H1 (cell line): ENCODE results near the gene MB. TPM values are rescaled to one million over a fixed set of nuclear protein-coding genes. Genes with fewer than 3 reads are reported as not detected.

Experiments
- CTCF ChIA-PET: fragments of 300-600 bp; sonication (Branson Sonifier 250); formaldehyde crosslinking; loops from one replicate; lab custom pipeline; 2021; ENCODE audit not compliant: partially characterized antibody; lab: Charles Lee
- POLR2A ChIA-PET: fragments of 300-600 bp; sonication (Branson Sonifier 250); formaldehyde crosslinking; loops from one replicate; lab custom pipeline; 2021; ENCODE audit warnings: inconsistent platforms; ENCODE audit not compliant: partially characterized antibody; lab: Charles Lee
- DNase-seq, 2 experiments: peaks; one replicate each; pipeline versions ENCODE4 v3.0.0 to v3.0.0-alpha.2; 2010 to 2022; ENCODE audit warnings: low spot score in 2 of 2, low read depth in 1 of 2, mixed read lengths in 1 of 2
- FAIRE-seq: peaks from 2 replicates; lab custom pipeline; 2011; peaks lifted over from hg19 to GRCh38; lab: Jason Lieb, UNC
- H2AFZ ChIP-seq: 2 replicates; pipeline ENCODE4 v1.8.1; 2012; ENCODE audit warnings: low read length, inconsistent platforms
- H2AK5ac ChIP-seq: 2 replicates; pipeline ENCODE4 v1.6.1; 2013; ENCODE audit warnings: low read depth, low read length
- H2BK120ac ChIP-seq: replicated peaks from 2 replicates; pipeline ENCODE3; 2013; ENCODE audit warnings: low read depth, low read length, inconsistent platforms
- H2BK12ac ChIP-seq: 2 replicates; pipeline ENCODE4 v1.6.1; 2013; ENCODE audit warnings: low read depth, low read length
- H2BK15ac ChIP-seq: 2 replicates; pipeline ENCODE4 v1.6.1; 2013; ENCODE audit warnings: low read length
- H2BK20ac ChIP-seq: 2 replicates; pipeline ENCODE4 v1.6.1; 2013; ENCODE audit warnings: low read length
- H2BK5ac ChIP-seq: 2 replicates; pipeline ENCODE4 v1.6.1; 2013; ENCODE audit warnings: low read depth, low read length
- H3K14ac ChIP-seq: 2 replicates; pipeline ENCODE4 v1.6.1; 2013; ENCODE audit warnings: inconsistent platforms; ENCODE audit not compliant: insufficient read length
- H3K18ac ChIP-seq: 2 replicates; pipeline ENCODE4 v1.6.1; 2013; ENCODE audit warnings: low read length; ENCODE audit errors: extremely low read depth
- H3K23ac ChIP-seq: 2 replicates; pipeline ENCODE4 v1.6.1; 2013; ENCODE audit warnings: inconsistent platforms; ENCODE audit not compliant: insufficient read length
- H3K23me2 ChIP-seq: 2 replicates; pipeline ENCODE4 v1.6.1; 2013; ENCODE audit warnings: low read depth, low read length
- H3K27ac ChIP-seq: 2 replicates; pipeline ENCODE4 v1.6.1; 2011; ENCODE audit warnings: low read depth, low read length, inconsistent platforms
- H3K27me3 ChIP-seq, 4 experiments: replicated peaks in 1 of 4; 1 replicate in 1 of 4; 2 replicates in 3 of 4; pipeline versions ENCODE4 v1.6.1 to v1.8.1; 2011 to 2013; ENCODE audit warnings: low read length in 3 of 4, mild to moderate bottlenecking in 3 of 4, inconsistent platforms in 2 of 4, mixed read lengths in 2 of 4, moderate library complexity in 1 of 4; ENCODE audit not compliant: control insufficient read depth in 3 of 4, insufficient read depth in 3 of 4; ENCODE audit errors: extremely low read depth in 1 of 4
- H3K36me3 ChIP-seq, 4 experiments: 2 replicates each; pipeline versions ENCODE4 v1.6.1 to v1.8.1; 2011 to 2013; ENCODE audit warnings: mild to moderate bottlenecking in 4 of 4, low read length in 3 of 4, moderate library complexity in 2 of 4, control low read depth in 1 of 4, inconsistent platforms in 1 of 4; ENCODE audit not compliant: insufficient read depth in 4 of 4, control insufficient read depth in 2 of 4
- H3K4ac ChIP-seq: replicated peaks from 2 replicates; pipeline ENCODE3; 2013; ENCODE audit warnings: low read length, low read depth, mixed read lengths, inconsistent platforms; ENCODE audit not compliant: insufficient read length
- H3K4me1 ChIP-seq, 4 experiments: replicated peaks in 1 of 4; 1 replicate in 1 of 4; 2 replicates in 3 of 4; pipeline versions ENCODE4 v1.6.1 to v1.8.1; 2011 to 2013; ENCODE audit warnings: low read length in 3 of 4, inconsistent platforms in 2 of 4, mixed read lengths in 1 of 4; ENCODE audit not compliant: insufficient read depth in 4 of 4, control insufficient read depth in 3 of 4
- H3K4me2 ChIP-seq, 2 experiments: 2 replicates each; pipeline versions ENCODE4 v1.6.1 to v1.8.1; 2011 to 2013; ENCODE audit warnings: low read depth in 2 of 2, low read length in 2 of 2, control low read depth in 1 of 2, inconsistent platforms in 1 of 2, mild to moderate bottlenecking in 1 of 2; ENCODE audit not compliant: insufficient read depth in 1 of 2
- H3K4me3 ChIP-seq, 4 experiments: fragments of 200-600, 300-600 bp in 1 of 4; sonication (generic), shearing (Covaris generic), sonication (Bioruptor Twin) in 1 of 4; 2 replicates each; pipeline versions ENCODE4 v1.5.1 to v1.8.1; 2011 to 2016; ENCODE audit warnings: low read length in 4 of 4, low read depth in 3 of 4, control low read depth in 2 of 4, inconsistent platforms in 2 of 4, mild to moderate bottlenecking in 2 of 4, mixed read lengths in 1 of 4, moderate library complexity in 1 of 4; ENCODE audit not compliant: insufficient read depth in 2 of 4; ENCODE audit errors: extremely low read depth in 1 of 4
- H3K56ac ChIP-seq: replicated peaks from 2 replicates; pipeline ENCODE3; 2013; ENCODE audit warnings: low read depth, mild to moderate bottlenecking, mixed read lengths, low read length, inconsistent platforms; ENCODE audit not compliant: insufficient read length
- H3K79me1 ChIP-seq: 2 replicates; pipeline ENCODE4 v1.6.1; 2013; ENCODE audit warnings: low read depth, low read length, control low read depth
- H3K79me2 ChIP-seq, 2 experiments: 2 replicates each; pipeline versions ENCODE4 v1.6.1 to v1.8.1; 2012 to 2013; ENCODE audit warnings: low read length in 2 of 2, mild to moderate bottlenecking in 2 of 2, inconsistent platforms in 1 of 2; ENCODE audit not compliant: insufficient read depth in 2 of 2, control insufficient read depth in 1 of 2
- H3K9ac ChIP-seq, 4 experiments: replicated peaks in 1 of 4; 1 replicate in 1 of 4; 2 replicates in 3 of 4; pipeline versions ENCODE4 v1.6.1 to v1.8.1; 2011 to 2013; ENCODE audit warnings: low read depth in 3 of 4, low read length in 3 of 4, control low read depth in 2 of 4, mild to moderate bottlenecking in 2 of 4, moderate library complexity in 2 of 4, inconsistent platforms in 1 of 4; ENCODE audit errors: extremely low read depth in 1 of 4
- H3K9me3 ChIP-seq, 2 experiments: 2 replicates each; pipeline versions ENCODE4 v1.6.1 to v1.8.1; 2012 to 2013; ENCODE audit warnings: mild to moderate bottlenecking in 2 of 2, moderate library complexity in 2 of 2, control low read depth in 1 of 2, inconsistent platforms in 1 of 2, low read depth in 1 of 2, low read length in 1 of 2, mixed read lengths in 1 of 2; ENCODE audit not compliant: insufficient read depth in 2 of 2
- H4K20me1 ChIP-seq, 2 experiments: replicated peaks in 1 of 2; 2 replicates each; pipeline versions ENCODE3 to v1.8.1; 2011 to 2013; ENCODE audit warnings: inconsistent platforms in 2 of 2, low read length in 2 of 2, mild to moderate bottlenecking in 1 of 2; ENCODE audit not compliant: insufficient read depth in 2 of 2, control insufficient read depth in 1 of 2
- H4K5ac ChIP-seq: 2 replicates; pipeline ENCODE4 v1.6.1; 2013; ENCODE audit warnings: low read length, low read depth, mixed read lengths, inconsistent platforms; ENCODE audit not compliant: insufficient read length
- H4K8ac ChIP-seq: 2 replicates; pipeline ENCODE4 v1.8.0; 2013; ENCODE audit warnings: mild to moderate bottlenecking, moderate library complexity, low read length, inconsistent platforms; ENCODE audit not compliant: insufficient read depth; ENCODE audit errors: extremely low read depth
- H4K91ac ChIP-seq: replicated peaks from 2 replicates; pipeline ENCODE3; 2013; ENCODE audit warnings: low read length, mixed read lengths, inconsistent platforms; ENCODE audit not compliant: insufficient read length
- CHD2 ChIP-seq: IDR thresholded peaks from 2 replicates; pipeline ENCODE4 v1.6.1; 2012; ENCODE audit warnings: low read length, improper control_type of control experiment
- CTBP2 ChIP-seq: IDR thresholded peaks from 2 replicates; pipeline ENCODE4 v1.7.0; 2011; ENCODE audit warnings: borderline replicate concordance, mild to moderate bottlenecking, moderate library complexity, mixed read lengths, low read length; ENCODE audit not compliant: insufficient read depth, insufficient read length
- EP300 ChIP-seq, 2 experiments: IDR thresholded peaks; 1 replicate in 1 of 2; 2 replicates in 1 of 2; pipeline ENCODE4 v1.6.1; 2011 to 2012; ENCODE audit warnings: low read depth in 2 of 2, low read length in 2 of 2, mild to moderate bottlenecking in 2 of 2, borderline replicate concordance in 1 of 2, inconsistent platforms in 1 of 2, moderate library complexity in 1 of 2
- FOSL1 ChIP-seq: IDR thresholded peaks from 2 replicates; pipeline ENCODE4 v1.6.1; 2011; ENCODE audit warnings: mild to moderate bottlenecking, low read depth, low read length, moderate library complexity; ENCODE audit not compliant: insufficient read depth
- SAP30 ChIP-seq: fragments of 300-600 bp; sonication (generic); IDR thresholded peaks from 2 replicates; pipeline ENCODE4 v1.7.1; 2012; ENCODE audit warnings: low read length, moderate library complexity, mild to moderate bottlenecking, inconsistent platforms; ENCODE audit not compliant: insufficient read depth, insufficient replicate concordance
- SIN3A ChIP-seq, 2 experiments: IDR thresholded peaks in 1 of 2; conservative IDR thresholded peaks in 1 of 2; 2 replicates each; pipeline ENCODE4 v1.6.1; 2011 to 2012; ENCODE audit warnings: low read length in 2 of 2, improper control_type of control experiment in 1 of 2, low read depth in 1 of 2, mild to moderate bottlenecking in 1 of 2
- SRF ChIP-seq: IDR thresholded peaks from 2 replicates; pipeline ENCODE4 v1.6.1; 2011; ENCODE audit warnings: mild to moderate bottlenecking, low read depth, low read length, moderate library complexity
- SUZ12 ChIP-seq: fragments of 200-600 bp; sonication (generic); IDR thresholded peaks from 2 replicates; pipeline ENCODE4 v1.6.1; 2012; ENCODE audit warnings: mild to moderate bottlenecking, inconsistent platforms, low read length, moderate library complexity, mixed read lengths
- TAF1 ChIP-seq: IDR thresholded peaks from 2 replicates; pipeline ENCODE4 v1.6.1; 2011; ENCODE audit warnings: mild to moderate bottlenecking, low read depth, low read length
- WGBS, 2 experiments: shearing (Covaris generic) in 1 of 2; methylation state at CpG; one replicate each; pipeline versions ENCODE4 v1.1.6 to v1.1.7; 2013 to 2015; ENCODE audit warnings: low lambda C conversion rate in 2 of 2, mixed read lengths in 2 of 2, inconsistent platforms in 1 of 2, low coverage in 1 of 2, missing lambda C conversion rate in 1 of 2; ENCODE audit not compliant: insufficient replicate concordance in 2 of 2, insufficient coverage in 1 of 2, insufficient read length in 1 of 2; ENCODE audit errors: extremely low coverage in 1 of 2, missing lambda C conversion rate in 1 of 2; 5-methylcytosine and 5-hydroxymethylcytosine counted together
- polyA plus RNA-seq, 7 experiments: library from polyadenylated mRNA; depleted of rRNA in 3 of 7; stranded (reverse) in 5 of 7; unstranded in 2 of 7; fragments of >200 nt in 5 of 7; fragments of 200-250 nt in 2 of 7; gene quantifications; 1 replicate in 5 of 7; 2 replicates in 1 of 7; 4 replicates in 1 of 7; pipeline versions ENCODE4 v1.2.1 to v1.2.3, GENCODE V29; 2011 to 2013; ENCODE audit warnings: missing spikeins in 2 of 7, mixed read lengths in 2 of 7
- total RNA-seq: library from RNA; stranded (reverse); fragmentation: NEBNext Ultra II Directional; extraction: Animal tissue kit (Norgen Biotek cat#: 25700); gene quantifications from 2 replicates; pipeline ENCODE4 v1.2.1, GENCODE V29; 2021

The MB gene
- total and polyA plus RNA-seq, 2 of the 8 experiments (the other 6 are each of a cell fraction or from before 2014, with no cell fraction given) = 1.5 TPM; not detected in 1

DNA sequence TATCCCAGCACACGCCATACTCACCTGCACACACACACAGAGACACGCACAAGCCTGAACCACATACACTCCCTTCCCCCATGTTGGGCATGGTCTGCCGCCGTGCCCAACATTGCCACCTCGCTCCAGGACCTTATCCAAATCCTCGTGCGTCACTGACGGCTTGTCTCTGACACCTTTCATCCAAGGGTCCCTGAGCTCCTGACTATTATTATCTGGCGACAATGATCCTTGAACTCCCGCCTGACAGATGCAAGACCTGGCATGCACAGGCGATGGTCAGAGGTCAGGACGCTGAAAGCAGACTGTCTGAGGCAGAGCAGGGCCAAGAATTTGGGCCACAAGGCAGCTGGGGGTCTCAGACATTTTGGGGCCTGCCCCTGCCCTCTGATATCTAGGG, 4.2 kb downstream of the MB start:
- WGBS, 2 experiments = 86% methylated on average over 12 of the region's 12 CpGs; no CpG with 5 or more reads in 1 of the 2 experiments
- H3K18ac ChIP-seq = no peak overlapping the region
- FAIRE-seq (no peak), DNase-seq (no peak)
- no peaks in the 10 kb centered on the region for H3K9me3 ChIP-seq
- no peaks in the 10 kb centered on the region for H3K23me2 ChIP-seq
- H3K23ac ChIP-seq = no peak overlapping the region
- H4K20me1 ChIP-seq = peaks cover 0 to 2% of the 10 kb centered on the region in 2 experiments
- H3K79me1 ChIP-seq = no peaks in the 10 kb centered on the region
- TF ChIP-seq FOSL1 (no peak), CTBP2 (no peak), SIN3A (conservative IDR thresholded peaks at IDR 0.05 in 1 of 2, IDR thresholded peaks at IDR 0.05 in 1 of 2; ENCODE audit: low read depth in 1 of 2, low read length in 2 of 2) (no peak), SAP30 (no peak), CHD2 (no peak), SUZ12 (no peak), TAF1 (no peak), SRF (no peak), EP300 (IDR thresholded peaks at IDR 0.05; ENCODE audit: borderline replicate concordance in 1 of 2, low read depth in 2 of 2, low read length in 2 of 2) (no peak)
- H3K9ac ChIP-seq = no peak overlapping the region
- H3K27ac ChIP-seq = no peak overlapping the region
- H4K91ac ChIP-seq = no peak overlapping the region
- no peak overlapping the region for H2BK5ac ChIP-seq
- H2BK120ac ChIP-seq = no peak overlapping the region
- H3K14ac ChIP-seq = no peak overlapping the region
- no peaks in the 10 kb centered on the region for H3K36me3 ChIP-seq
- H3K79me2 ChIP-seq = no peaks in the 10 kb centered on the region
- no peak overlapping the region for H3K4ac ChIP-seq
- CTCF ChIA-PET = interaction anchor here (0.8 to 3.2 kb wide), 5 partner anchors 9 to 178 kb away, joined by 3 to 11 read pairs (median 6); no protein-coding TSS in a partner anchor
- H3K56ac ChIP-seq = no peak overlapping the region
- POLR2A ChIA-PET = interaction anchor here (1.0 kb wide), 1 partner anchor 212 kb away, joined by 3 read pairs; no protein-coding TSS in a partner anchor
- no peak overlapping the region for H2BK15ac ChIP-seq
- no peak overlapping the region for H2AFZ ChIP-seq
- H2BK12ac ChIP-seq = no peak overlapping the region
- no peak overlapping the region for H3K4me3 ChIP-seq
- H4K8ac ChIP-seq = no peak overlapping the region
- no peak overlapping the region for H3K4me2 ChIP-seq
- H3K4me1 ChIP-seq = no peaks in the 10 kb centered on the region
- H2BK20ac ChIP-seq = no peak overlapping the region; the same call in 1 of the 2 replicates
- no peak overlapping the region for H4K5ac ChIP-seq
- H3K27me3 ChIP-seq = no peaks in the 10 kb centered on the region
- H2AK5ac ChIP-seq = no peak overlapping the region
